Gastrocnemius medialis (tissue), 4 donors: Measurements from ENCODE around the gene ZNF664.

Source experiments
- CTCF ChIP-seq, 5 experiments: fragments of 450-650 bp in 3 of 5; fragments of 200-600 bp in 2 of 5; sonication (generic) in 2 of 5; IDR thresholded peaks in 4 of 5; conservative IDR thresholded peaks in 1 of 5; 1 replicate in 4 of 5; 2 replicates in 1 of 5; pipeline ENCODE4 v1.5.1; 2016 to 2019; ENCODE audit warnings: antibody characterized with exemption in 5 of 5, mild to moderate bottlenecking in 3 of 5, moderate library complexity in 3 of 5
- POLR2A ChIP-seq, 2 donors: fragments of 450-650 bp; IDR thresholded peaks; one replicate each; pipeline ENCODE4 v1.6.1; 2017; ENCODE audit warnings: antibody characterized with exemption in 2 of 2, mild to moderate bottlenecking in 2 of 2, moderate library complexity in 2 of 2

- TF ChIP-seq CTCF (IDR thresholded peaks at IDR 0.05 in 4 of 5, conservative IDR thresholded peaks at IDR 0.05 in 1 of 5) (no peak), POLR2A (IDR thresholded peaks at IDR 0.05) (no peak)
These were observed 30.8 kb upstream of the ZNF664 start for GRCh38 chr12:123942238-123942653.
